A673 (cell line): ENCODE measurements around the gene DOK3.

Experiments
- CTCF ChIP-seq: fragments of 300-800, 200-600 bp; sonication (generic); conservative IDR thresholded peaks from 2 replicates; pipeline ENCODE4 v1.5.1; 2017; ENCODE audit warnings: low read depth, mild to moderate bottlenecking, antibody characterized with exemption, low read length, moderate library complexity, mixed read lengths
- EZH2 ChIP-seq: fragments of 200-600 bp; sonication (generic); IDR thresholded peaks from 2 replicates; pipeline ENCODE4 v1.6.1; 2017; ENCODE audit warnings: borderline replicate concordance, low read depth, mild to moderate bottlenecking, mixed read lengths, antibody characterized with exemption, low read length; ENCODE audit not compliant: poor library complexity, severe bottlenecking

- TF ChIP-seq CTCF (no peak), EZH2 (no peak)
Measured at GRCh38 chr5:177466861-177467260, 42.8 kb downstream of the DOK3 start.
